Thyroid gland (tissue), 4 donors: Measurements from ENCODE around the gene ULK4.

Experiments used
- CTCF ChIP-seq, 6 experiments: fragments of 200-600 bp in 3 of 6; fragments of 450-650 bp in 3 of 6; sonication (generic) in 3 of 6; IDR thresholded peaks; one replicate each; pipeline ENCODE4 v1.5.1; 2016 to 2019; ENCODE audit warnings: antibody characterized with exemption in 6 of 6, mild to moderate bottlenecking in 2 of 6, inconsistent platforms in 1 of 6, moderate library complexity in 1 of 6
- POLR2A ChIP-seq, 2 donors: fragments of 450-650 bp; IDR thresholded peaks; one replicate each; pipeline ENCODE4 v1.6.1; 2017; ENCODE audit warnings: antibody characterized with exemption in 2 of 2, mild to moderate bottlenecking in 2 of 2, moderate library complexity in 1 of 2

- no peak for TF ChIP-seq POLR2A (IDR thresholded peaks at IDR 0.05)
- no peak for TF ChIP-seq CTCF (IDR thresholded peaks at IDR 0.05)
Measured at GRCh38 chr3:41317718-41318117, 644.2 kb downstream of the ULK4 start.
